ENCODE measurements around the gene TUBB. TPM values are rescaled to one million over a fixed set of nuclear protein-coding genes. Genes with fewer than 3 reads are reported as not detected.

TUBB gene
- total and polyA plus RNA-seq, 9 of the 15 experiments (the other 6 are each of a cell fraction or from before 2014, with no cell fraction given), result 971 to 2,870 (median 1,478) TPM

DNA sequence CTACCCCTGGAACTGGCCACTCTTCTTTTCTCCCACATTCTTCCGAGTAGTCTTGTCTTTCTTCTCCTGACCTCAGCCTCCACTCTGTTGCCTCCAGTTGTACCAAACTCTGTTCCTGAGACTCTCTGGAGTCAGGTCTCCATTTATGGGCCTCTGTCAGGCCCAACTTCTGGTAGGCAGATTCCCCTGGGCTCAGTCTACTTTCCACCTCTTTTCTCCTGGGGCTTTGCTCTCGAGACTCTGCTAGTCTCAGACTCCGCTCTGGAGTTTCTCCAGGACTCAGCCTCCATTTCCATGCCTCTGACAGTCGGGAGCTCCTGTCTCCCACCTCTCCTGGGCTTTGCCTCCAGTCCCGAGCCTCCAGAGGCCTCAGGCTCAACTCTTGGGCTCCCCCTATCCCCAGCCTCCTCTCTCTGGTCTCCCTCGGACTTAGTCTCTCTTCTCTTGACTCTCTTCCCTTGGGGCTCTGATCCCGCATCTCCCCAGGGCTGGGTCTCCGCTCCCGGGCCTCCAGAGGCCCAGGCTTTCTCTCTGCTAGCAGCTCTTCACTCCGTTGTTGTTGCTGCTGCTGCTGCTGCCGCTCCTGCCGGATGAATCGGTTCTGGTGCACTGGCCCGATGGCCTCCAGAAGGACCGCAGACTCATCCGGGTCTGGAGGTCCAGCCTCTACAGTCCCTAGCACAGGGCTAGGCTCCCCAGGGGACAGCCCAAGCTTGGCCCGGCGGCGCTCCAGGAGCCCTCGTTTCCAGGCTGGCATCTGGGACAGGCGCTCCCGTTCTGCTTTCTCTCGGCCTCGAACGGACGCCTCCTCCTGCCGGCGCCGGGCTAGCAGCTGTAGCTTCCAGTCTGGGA, 34.8 kb upstream of the TUBB start:
- FAIRE-seq (peak; percentile 19), DNase-seq (ENCODE audit: extremely low read depth in 1 of 4, low spot score in 3 of 4) (peak in 2 of 4 experiments; percentile 57 to 79), ATAC-seq (0 out of 3 replicates have a peak, but pooled peaks have one; percentile 4)
- in situ Hi-C loops (cut with MboI) (no loop called here), intact Hi-C loops (cut with micrococcal nuclease) (loop anchor here (1.0 to 10.0 kb wide), 2 partner anchors 35 to 129 kb away; partner anchors contain the start of gene TUBB)
- 16% methylated on average over 29 of the region's 29 CpGs for WGBS (ENCODE audit: insufficient coverage, low coverage, missing lambda C conversion rate)
- H3K79me2 ChIP-seq (ENCODE audit: control insufficient read depth, insufficient read depth, low read length), result peaks cover 95% of the 10 kb centered on the region
- peaks cover 18% of the 10 kb centered on the region; the same call in 2 of the 3 replicates for H3K36me3 ChIP-seq (ENCODE audit: control insufficient read depth, insufficient read depth, low read length)
- no peaks in the 10 kb centered on the region for H3K9me3 ChIP-seq (replicated peaks; ENCODE audit: control insufficient read depth, insufficient read depth, low read depth, low read length)
- peak overlapping the region; percentile 35 for H2AFZ ChIP-seq (ENCODE audit: low read depth, low read length)
- peak overlapping the region; percentile 84 to 95 for H3K9ac ChIP-seq (ENCODE audit: insufficient read depth in 1 of 2, low read depth in 2 of 2, low read length in 2 of 2)
- H3K4me2 ChIP-seq (ENCODE audit: insufficient read depth, low read length), result peak overlapping the region; percentile 97
- H3K27me3 ChIP-seq (ENCODE audit: control insufficient read depth in 2 of 2, insufficient read depth in 2 of 2, low read length in 2 of 2), result no peaks in the 10 kb centered on the region
- POLR2A ChIA-PET, result interaction anchor here (0.6 to 1.2 kb wide), 8 partner anchors 10 to 473 kb away, joined by 3 to 9 read pairs (median 3); partner anchors contain the start of genes MDC1 and TCF19
- BruUV-seq (replicated peaks), result TSS peak; percentile 29
- peak overlapping the region; percentile 88 for H3K27ac ChIP-seq (ENCODE audit: extremely low read depth, low read depth, low read length)
- H3K9me1 ChIP-seq (ENCODE audit: control insufficient read depth, insufficient read depth, low read length), result no peaks in the 10 kb centered on the region
- CTCF ChIA-PET (ENCODE audit: low intra/inter-chr PET ratio), result interaction anchor here (1.0 to 1.5 kb wide), 2 partner anchors 36 to 37 kb away, joined by 4 to 6 read pairs; no protein-coding TSS in a partner anchor
- no peaks in the 10 kb centered on the region for H4K20me1 ChIP-seq (replicated peaks; ENCODE audit: control insufficient read depth, insufficient read depth, low read length)
- peaks cover 53 to 90% of the 10 kb centered on the region in 2 experiments for H3K4me1 ChIP-seq (replicated peaks in 1 of 2; ENCODE audit: control insufficient read depth in 2 of 2, insufficient read depth in 2 of 2, low read length in 2 of 2)
- H3K4me3 ChIP-seq, result peak overlapping the region; percentile 81
- TF ChIP-seq TAL1 (IDR thresholded peaks at IDR 0.05) (no peak), HOXB6 (CRISPR knock-in tag; IDR thresholded peaks at IDR 0.05; ENCODE audit: borderline replicate concordance) (no peak), SRSF7 (optimal IDR thresholded peaks at IDR 0.05; ENCODE audit: low read depth, low read length) (no peak), ZNF830 (CRISPR knock-in tag; IDR thresholded peaks at IDR 0.05) (peak; percentile 31; the same call in 1 of the 2 replicates), ZNF445 (CRISPR knock-in tag; IDR thresholded peaks at IDR 0.05; ENCODE audit: low read depth) (no peak), FIP1L1 (IDR thresholded peaks at IDR 0.05; ENCODE audit: low read depth, low read length, poor library complexity, severe bottlenecking) (no peak), PHB2 (IDR thresholded peaks at IDR 0.05; ENCODE audit: low read depth) (no peak), ZNF583 (CRISPR knock-in tag; IDR thresholded peaks at IDR 0.05) (no peak), HMGN3 (IDR thresholded peaks at IDR 0.05; ENCODE audit: borderline replicate concordance, extremely low read depth, insufficient read length, low read depth, low read length) (peak; percentile 30), ZNF57 (CRISPR knock-in tag; IDR thresholded peaks at IDR 0.05) (0 out of 2 replicates have a peak, but pooled peaks have one; percentile 10), TRIM28 (IDR thresholded peaks at IDR 0.05) (no peak), ZNF217 (CRISPR knock-in tag; IDR thresholded peaks at IDR 0.05) (no peak)
- TF ChIP-seq, protein P1, sequence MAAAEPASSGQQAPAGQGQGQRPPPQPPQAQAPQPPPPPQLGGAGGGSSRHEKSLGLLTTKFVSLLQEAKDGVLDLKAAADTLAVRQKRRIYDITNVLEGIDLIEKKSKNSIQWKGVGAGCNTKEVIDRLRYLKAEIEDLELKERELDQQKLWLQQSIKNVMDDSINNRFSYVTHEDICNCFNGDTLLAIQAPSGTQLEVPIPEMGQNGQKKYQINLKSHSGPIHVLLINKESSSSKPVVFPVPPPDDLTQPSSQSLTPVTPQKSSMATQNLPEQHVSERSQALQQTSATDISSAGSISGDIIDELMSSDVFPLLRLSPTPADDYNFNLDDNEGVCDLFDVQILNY (CRISPR knock-in tag; IDR thresholded peaks at IDR 0.05), result no peak
- TF ChIP-seq, protein P2, sequence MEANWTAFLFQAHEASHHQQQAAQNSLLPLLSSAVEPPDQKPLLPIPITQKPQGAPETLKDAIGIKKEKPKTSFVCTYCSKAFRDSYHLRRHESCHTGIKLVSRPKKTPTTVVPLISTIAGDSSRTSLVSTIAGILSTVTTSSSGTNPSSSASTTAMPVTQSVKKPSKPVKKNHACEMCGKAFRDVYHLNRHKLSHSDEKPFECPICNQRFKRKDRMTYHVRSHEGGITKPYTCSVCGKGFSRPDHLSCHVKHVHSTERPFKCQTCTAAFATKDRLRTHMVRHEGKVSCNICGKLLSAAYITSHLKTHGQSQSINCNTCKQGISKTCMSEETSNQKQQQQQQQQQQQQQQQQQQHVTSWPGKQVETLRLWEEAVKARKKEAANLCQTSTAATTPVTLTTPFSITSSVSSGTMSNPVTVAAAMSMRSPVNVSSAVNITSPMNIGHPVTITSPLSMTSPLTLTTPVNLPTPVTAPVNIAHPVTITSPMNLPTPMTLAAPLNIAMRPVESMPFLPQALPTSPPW (CRISPR knock-in tag; IDR thresholded peaks at IDR 0.05), result no peak
- TF ChIP-seq, protein P3, sequence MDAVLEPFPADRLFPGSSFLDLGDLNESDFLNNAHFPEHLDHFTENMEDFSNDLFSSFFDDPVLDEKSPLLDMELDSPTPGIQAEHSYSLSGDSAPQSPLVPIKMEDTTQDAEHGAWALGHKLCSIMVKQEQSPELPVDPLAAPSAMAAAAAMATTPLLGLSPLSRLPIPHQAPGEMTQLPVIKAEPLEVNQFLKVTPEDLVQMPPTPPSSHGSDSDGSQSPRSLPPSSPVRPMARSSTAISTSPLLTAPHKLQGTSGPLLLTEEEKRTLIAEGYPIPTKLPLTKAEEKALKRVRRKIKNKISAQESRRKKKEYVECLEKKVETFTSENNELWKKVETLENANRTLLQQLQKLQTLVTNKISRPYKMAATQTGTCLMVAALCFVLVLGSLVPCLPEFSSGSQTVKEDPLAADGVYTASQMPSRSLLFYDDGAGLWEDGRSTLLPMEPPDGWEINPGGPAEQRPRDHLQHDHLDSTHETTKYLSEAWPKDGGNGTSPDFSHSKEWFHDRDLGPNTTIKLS (IDR thresholded peaks at IDR 0.05; ENCODE audit: borderline replicate concordance, low read depth), result 0 out of 2 replicates have a peak, but pooled peaks have one; percentile 27
- TF ChIP-seq, protein P4, sequence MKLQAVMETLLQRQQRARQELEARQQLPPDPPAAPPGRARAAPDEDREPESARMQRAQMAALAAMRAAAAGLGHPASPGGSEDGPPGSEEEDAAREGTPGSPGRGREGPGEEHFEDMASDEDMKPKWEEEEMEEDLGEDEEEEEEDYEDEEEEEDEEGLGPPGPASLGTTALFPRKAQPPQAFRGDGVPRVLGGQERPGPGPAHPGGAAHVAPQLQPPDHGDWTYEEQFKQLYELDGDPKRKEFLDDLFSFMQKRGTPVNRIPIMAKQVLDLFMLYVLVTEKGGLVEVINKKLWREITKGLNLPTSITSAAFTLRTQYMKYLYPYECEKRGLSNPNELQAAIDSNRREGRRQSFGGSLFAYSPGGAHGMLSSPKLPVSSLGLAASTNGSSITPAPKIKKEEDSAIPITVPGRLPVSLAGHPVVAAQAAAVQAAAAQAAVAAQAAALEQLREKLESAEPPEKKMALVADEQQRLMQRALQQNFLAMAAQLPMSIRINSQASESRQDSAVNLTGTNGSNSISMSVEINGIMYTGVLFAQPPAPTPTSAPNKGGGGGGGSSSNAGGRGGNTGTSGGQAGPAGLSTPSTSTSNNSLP (IDR thresholded peaks at IDR 0.05; ENCODE audit: borderline replicate concordance, low read depth, low read length), result no peak

All from K562 (cell line).